NB4 (cell line): Measurements from ENCODE around the gene SMYD5.

Experiments
- POLR2A ChIP-seq: IDR thresholded peaks from 2 replicates; pipeline ENCODE4 v1.6.1; 2011; ENCODE audit warnings: mild to moderate bottlenecking; ENCODE audit not compliant: insufficient read length; ENCODE audit errors: extremely low read depth
- TF ChIP-seq, protein P1 (sequence below): IDR thresholded peaks from one replicate; pipeline ENCODE4 v1.5.1; 2012; ENCODE audit warnings: low read depth, low read length
- TF ChIP-seq, protein P2 (sequence below): IDR thresholded peaks from 2 replicates; pipeline ENCODE4 v1.6.1; 2011; ENCODE audit warnings: low read depth, low read length

DNA sequence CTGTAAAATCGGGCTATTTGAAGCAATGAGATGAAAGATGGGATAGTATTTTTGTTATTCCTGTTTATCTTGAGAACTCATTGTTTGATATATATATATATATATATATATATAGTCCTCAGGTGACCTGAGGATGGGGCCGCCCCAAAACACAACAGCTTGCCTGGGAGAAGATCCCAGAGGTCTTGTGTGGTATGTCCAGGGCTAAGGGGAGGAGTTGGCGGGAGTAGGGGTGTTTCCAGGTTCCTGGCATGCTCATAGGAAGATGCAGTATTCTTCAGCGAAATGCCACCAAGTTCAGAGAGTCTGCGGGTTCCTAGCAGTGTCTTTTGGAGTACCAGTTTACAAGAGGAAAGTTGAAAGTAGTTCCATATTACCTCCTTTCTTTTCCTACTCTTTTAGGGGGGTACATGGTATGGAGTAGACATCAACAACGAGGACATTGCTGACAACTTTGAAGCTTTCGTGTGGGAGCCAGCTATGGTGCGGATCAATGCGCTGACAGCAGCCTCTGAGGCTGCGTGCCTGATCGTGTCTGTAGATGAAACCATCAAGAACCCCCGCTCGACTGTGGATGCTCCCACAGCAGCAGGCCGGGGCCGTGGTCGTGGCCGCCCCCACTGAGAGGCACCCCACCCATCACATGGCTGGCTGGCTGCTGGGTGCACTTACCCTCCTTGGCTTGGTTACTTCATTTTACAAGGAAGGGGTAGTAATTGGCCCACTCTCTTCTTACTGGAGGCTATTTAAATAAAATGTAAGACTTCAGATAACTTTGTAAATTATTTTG is 38.4 kb downstream of the SMYD5 start:
- no peak for TF ChIP-seq POLR2A
- TF ChIP-seq, protein P1, sequence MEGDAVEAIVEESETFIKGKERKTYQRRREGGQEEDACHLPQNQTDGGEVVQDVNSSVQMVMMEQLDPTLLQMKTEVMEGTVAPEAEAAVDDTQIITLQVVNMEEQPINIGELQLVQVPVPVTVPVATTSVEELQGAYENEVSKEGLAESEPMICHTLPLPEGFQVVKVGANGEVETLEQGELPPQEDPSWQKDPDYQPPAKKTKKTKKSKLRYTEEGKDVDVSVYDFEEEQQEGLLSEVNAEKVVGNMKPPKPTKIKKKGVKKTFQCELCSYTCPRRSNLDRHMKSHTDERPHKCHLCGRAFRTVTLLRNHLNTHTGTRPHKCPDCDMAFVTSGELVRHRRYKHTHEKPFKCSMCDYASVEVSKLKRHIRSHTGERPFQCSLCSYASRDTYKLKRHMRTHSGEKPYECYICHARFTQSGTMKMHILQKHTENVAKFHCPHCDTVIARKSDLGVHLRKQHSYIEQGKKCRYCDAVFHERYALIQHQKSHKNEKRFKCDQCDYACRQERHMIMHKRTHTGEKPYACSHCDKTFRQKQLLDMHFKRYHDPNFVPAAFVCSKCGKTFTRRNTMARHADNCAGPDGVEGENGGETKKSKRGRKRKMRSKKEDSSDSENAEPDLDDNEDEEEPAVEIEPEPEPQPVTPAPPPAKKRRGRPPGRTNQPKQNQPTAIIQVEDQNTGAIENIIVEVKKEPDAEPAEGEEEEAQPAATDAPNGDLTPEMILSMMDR = no peak
- TF ChIP-seq, protein P2, sequence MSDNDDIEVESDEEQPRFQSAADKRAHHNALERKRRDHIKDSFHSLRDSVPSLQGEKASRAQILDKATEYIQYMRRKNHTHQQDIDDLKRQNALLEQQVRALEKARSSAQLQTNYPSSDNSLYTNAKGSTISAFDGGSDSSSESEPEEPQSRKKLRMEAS = no peak
